Measurements from ENCODE around the gene LRRTM3.

- TF ChIP-seq CTCF (IDR thresholded peaks at IDR 0.05; ENCODE audit: borderline replicate concordance, extremely low read depth, low read length, poor library complexity, severe bottlenecking): no peak
- no peak for TF ChIP-seq EZH2 (IDR thresholded peaks at IDR 0.05; ENCODE audit: borderline replicate concordance, low read depth, low read length, severe bottlenecking)
Measured at GRCh38 chr10:67114945-67115344, 189.1 kb downstream of the LRRTM3 start.

Data from DND-41 (cell line).